H9 (cell line): ENCODE results near the gene MRPS6. TPM values are rescaled to one million over a fixed set of nuclear protein-coding genes. Genes with fewer than 3 reads are reported as not detected.

Experiments
- DNase-seq: peaks from one replicate; pipeline ENCODE4 v3.0.0-alpha.2; 2017
- H2AFZ ChIP-seq: one replicate; pipeline ENCODE4 v1.6.1; 2013; ENCODE audit warnings: mild to moderate bottlenecking, low read length, control low read depth, moderate library complexity
- H2AK5ac ChIP-seq: 2 replicates; pipeline ENCODE4 v1.6.1; 2013; ENCODE audit warnings: low read length, control low read depth, mixed read lengths; ENCODE audit not compliant: insufficient read length
- H2BK120ac ChIP-seq: one replicate; pipeline ENCODE4 v1.6.1; 2013; ENCODE audit warnings: low read depth, mild to moderate bottlenecking, low read length, control low read depth, inconsistent platforms; ENCODE audit not compliant: poor library complexity, severe bottlenecking
- H2BK12ac ChIP-seq: 2 replicates; pipeline ENCODE4 v1.6.1; 2013; ENCODE audit warnings: low read length, control low read depth, mixed read lengths, low read depth; ENCODE audit not compliant: insufficient read length
- H2BK15ac ChIP-seq: 2 replicates; pipeline ENCODE4 v1.6.1; 2013; ENCODE audit warnings: low read depth, low read length, control low read depth
- H2BK20ac ChIP-seq: one replicate; pipeline ENCODE4 v1.6.1; 2013; ENCODE audit warnings: low read depth, mild to moderate bottlenecking, low read length, control low read depth, inconsistent platforms; ENCODE audit not compliant: poor library complexity, severe bottlenecking
- H2BK5ac ChIP-seq: 2 replicates; pipeline ENCODE4 v1.6.1; 2013; ENCODE audit warnings: low read length, control low read depth, mixed read lengths; ENCODE audit not compliant: insufficient read length
- H3K14ac ChIP-seq: 2 replicates; pipeline ENCODE4 v1.6.1; 2013; ENCODE audit warnings: low read length, control low read depth; ENCODE audit not compliant: insufficient read depth
- H3K18ac ChIP-seq: 2 replicates; pipeline ENCODE4 v1.6.1; 2013; ENCODE audit warnings: low read depth, mild to moderate bottlenecking, mixed read lengths, low read length, control low read depth; ENCODE audit not compliant: insufficient read length
- H3K23ac ChIP-seq: 2 replicates; pipeline ENCODE4 v1.6.1; 2013; ENCODE audit warnings: low read length, control low read depth, mixed read lengths, low read depth; ENCODE audit not compliant: insufficient read length
- H3K23me2 ChIP-seq: 2 replicates; pipeline ENCODE4 v1.6.1; 2013; ENCODE audit warnings: low read depth, mild to moderate bottlenecking, mixed read lengths, low read length, control low read depth; ENCODE audit not compliant: insufficient read length, poor library complexity, severe bottlenecking
- H3K27ac ChIP-seq: 2 replicates; pipeline ENCODE4 v1.5.1; 2013; ENCODE audit warnings: low read length, control low read depth, mixed read lengths, low read depth; ENCODE audit not compliant: insufficient read length
- H3K27me3 ChIP-seq: 2 replicates; pipeline ENCODE4 v1.6.1; 2013; ENCODE audit warnings: low read length, control low read depth, inconsistent platforms; ENCODE audit not compliant: insufficient read depth
- H3K4ac ChIP-seq: 2 replicates; pipeline ENCODE4 v1.6.1; 2013; ENCODE audit warnings: low read depth, mild to moderate bottlenecking, control low read depth, inconsistent platforms, low read length, moderate library complexity
- H3K4me1 ChIP-seq: 2 replicates; pipeline ENCODE4 v1.6.1; 2013; ENCODE audit warnings: low read length, control low read depth, inconsistent platforms; ENCODE audit not compliant: insufficient read depth
- H3K4me2 ChIP-seq: 2 replicates; pipeline ENCODE4 v1.6.1; 2013; ENCODE audit warnings: low read length, control low read depth, mixed read lengths; ENCODE audit not compliant: insufficient read length, insufficient read depth
- H3K56ac ChIP-seq: 2 replicates; pipeline ENCODE4 v1.6.1; 2013; ENCODE audit warnings: low read depth, mild to moderate bottlenecking, mixed read lengths, low read length, control low read depth; ENCODE audit not compliant: insufficient read length
- H3K79me1 ChIP-seq: 2 replicates; pipeline ENCODE4 v1.6.1; 2013; ENCODE audit warnings: low read depth, mild to moderate bottlenecking, moderate library complexity, low read length, control low read depth, inconsistent platforms; ENCODE audit not compliant: insufficient read depth, poor library complexity, severe bottlenecking
- H3K79me2 ChIP-seq: 2 replicates; pipeline ENCODE4 v1.6.1; 2013; ENCODE audit warnings: low read length, control low read depth, inconsistent platforms; ENCODE audit not compliant: insufficient read depth
- H3K9ac ChIP-seq: 2 replicates; pipeline ENCODE4 v1.6.1; 2013; ENCODE audit warnings: low read length, control low read depth, mixed read lengths; ENCODE audit not compliant: insufficient read length; ENCODE audit errors: extremely low read depth
- H3K9me3 ChIP-seq: one replicate; pipeline ENCODE4 v1.6.1; 2013; ENCODE audit warnings: low read depth, low read length, inconsistent platforms; ENCODE audit not compliant: control insufficient read depth
- H3T11ph ChIP-seq: one replicate; pipeline ENCODE4 v1.6.1; 2013; ENCODE audit warnings: mild to moderate bottlenecking, low read length, control low read depth, inconsistent platforms
- H4K20me1 ChIP-seq: one replicate; pipeline ENCODE4 v1.6.1; 2013; ENCODE audit not compliant: control insufficient read depth, insufficient read length, insufficient read depth
- H4K5ac ChIP-seq: 2 replicates; pipeline ENCODE4 v1.6.1; 2013; ENCODE audit warnings: low read depth, mild to moderate bottlenecking, mixed read lengths, low read length, control low read depth; ENCODE audit not compliant: insufficient read length
- H4K8ac ChIP-seq: replicated peaks from 2 replicates; pipeline ENCODE4 v1.6.1; 2013; ENCODE audit warnings: low read length, control low read depth, mixed read lengths, low read depth; ENCODE audit not compliant: insufficient read length
- H4K91ac ChIP-seq: 2 replicates; pipeline ENCODE4 v1.6.1; 2013; ENCODE audit warnings: low read depth, mild to moderate bottlenecking, moderate library complexity, mixed read lengths, low read length, control low read depth; ENCODE audit not compliant: insufficient read length
- H3K27ac Mint-ChIP-seq, 3 experiments: 2 replicates in 2 of 3; 3 replicates in 1 of 3; pipeline ENCODE4 v1.8.0; 2020 to 2021; ENCODE audit warnings: mixed read lengths in 3 of 3, mild to moderate bottlenecking in 1 of 3, moderate library complexity in 1 of 3
- H3K27me3 Mint-ChIP-seq: 2 replicates; pipeline ENCODE4 v1.8.0; 2021; ENCODE audit warnings: low read depth, mild to moderate bottlenecking, moderate library complexity, mixed read lengths
- H3K36me3 Mint-ChIP-seq, 3 experiments: 2 replicates in 2 of 3; 3 replicates in 1 of 3; pipeline ENCODE4 v1.8.0; 2020 to 2021; ENCODE audit warnings: low read depth in 3 of 3, mixed read lengths in 3 of 3; ENCODE audit not compliant: insufficient read depth in 1 of 3
- H3K4me1 Mint-ChIP-seq, 2 experiments: 2 replicates each; pipeline ENCODE4 v1.8.0; 2020; ENCODE audit warnings: mixed read lengths in 2 of 2
- H3K4me3 Mint-ChIP-seq, 2 experiments: 2 replicates in 1 of 2; 3 replicates in 1 of 2; pipeline ENCODE4 v1.8.0; 2020 to 2021; ENCODE audit warnings: mild to moderate bottlenecking in 2 of 2, mixed read lengths in 2 of 2, moderate library complexity in 1 of 2
- H3K9me3 Mint-ChIP-seq, 2 experiments: 2 replicates in 1 of 2; 3 replicates in 1 of 2; pipeline ENCODE4 v1.8.0; 2020; ENCODE audit warnings: mild to moderate bottlenecking in 2 of 2, mixed read lengths in 2 of 2, moderate library complexity in 1 of 2
- WGBS: extraction: QIAGEN DNeasy Blood & Tissue Kit; methylation state at CpG from one replicate; pipeline ENCODE4 v1.1.7; 2013; ENCODE audit warnings: missing lambda C conversion rate, low lambda C conversion rate, mixed read lengths; ENCODE audit not compliant: insufficient read length; ENCODE audit errors: extremely low coverage; 5-methylcytosine and 5-hydroxymethylcytosine counted together
- total RNA-seq: library from RNA; stranded (reverse); gene quantifications from 2 replicates; pipeline ENCODE4 v1.2.1, GENCODE V29; 2021
- TF ChIP-seq, protein P1 (sequence below): fragments of 200-600 bp; sonication (generic); conservative IDR thresholded peaks from 3 replicates; pipeline ENCODE4 v1.8.0; 2021; ENCODE audit warnings: antibody characterized with exemption, mild to moderate bottlenecking

The MRPS6 gene
- total RNA-seq, 1 experiment from 2014 or later = 83.2 TPM

DNA sequence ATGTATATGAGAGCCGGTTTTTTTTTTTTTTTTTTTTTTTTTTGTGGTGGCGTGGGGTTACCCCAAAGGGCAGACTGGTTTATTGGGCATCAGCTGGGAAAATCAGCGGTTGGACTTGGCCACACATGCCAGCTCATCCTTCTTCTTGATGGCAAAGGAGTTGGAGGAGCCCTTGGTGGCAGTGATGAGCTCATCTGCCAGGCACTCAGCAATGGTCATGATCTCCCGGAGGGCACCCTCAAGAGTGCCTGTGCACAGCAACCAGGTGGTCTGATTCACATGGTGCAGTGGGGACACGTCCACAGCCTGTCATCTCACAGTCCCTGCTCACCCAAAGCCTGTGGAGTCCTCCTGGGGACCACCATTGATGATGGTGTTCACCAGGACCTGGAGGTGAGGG lies 62.0 kb downstream of the MRPS6 start:
- no peak overlapping the region for H3K27ac ChIP-seq

More for the DNA sequence above, 62.0 kb downstream of the MRPS6 start:
- Histone ChIP-seq H3K14ac (no peak overlapping the region), H3K9ac (no peak overlapping the region), H3K4me2 (no peak overlapping the region), H3K23me2 (no peaks in the 10 kb centered on the region), H2AFZ (no peak overlapping the region), H3K23ac (no peak overlapping the region), H3K9me3 (no peaks in the 10 kb centered on the region), H3K56ac (no peak overlapping the region), H4K20me1 (no peaks in the 10 kb centered on the region), H3K4me1 (peaks cover 22% of the 10 kb centered on the region), H2BK12ac (no peak overlapping the region), H2BK15ac (no peak overlapping the region), H2BK120ac (no peak overlapping the region), H3K79me1 (peaks cover 5% of the 10 kb centered on the region), H4K8ac (no peak overlapping the region), H3T11ph (no peak overlapping the region), H2BK20ac (no peak overlapping the region), H3K4ac (no peak overlapping the region), H3K27me3 (no peaks in the 10 kb centered on the region), H3K79me2 (peaks cover 13% of the 10 kb centered on the region; the same call in 1 of the 2 replicates), H3K18ac (no peak overlapping the region), H2AK5ac (no peak overlapping the region), H4K91ac (no peak overlapping the region), H2BK5ac (no peak overlapping the region), H4K5ac (no peak overlapping the region)
- WGBS = no CpG with 5 or more reads among the region's 5 CpGs
- H3K36me3 Mint-ChIP-seq = peaks cover 49 to 63% (median 56%) of the 10 kb centered on the region in 3 experiments
- TF ChIP-seq, protein P1, sequence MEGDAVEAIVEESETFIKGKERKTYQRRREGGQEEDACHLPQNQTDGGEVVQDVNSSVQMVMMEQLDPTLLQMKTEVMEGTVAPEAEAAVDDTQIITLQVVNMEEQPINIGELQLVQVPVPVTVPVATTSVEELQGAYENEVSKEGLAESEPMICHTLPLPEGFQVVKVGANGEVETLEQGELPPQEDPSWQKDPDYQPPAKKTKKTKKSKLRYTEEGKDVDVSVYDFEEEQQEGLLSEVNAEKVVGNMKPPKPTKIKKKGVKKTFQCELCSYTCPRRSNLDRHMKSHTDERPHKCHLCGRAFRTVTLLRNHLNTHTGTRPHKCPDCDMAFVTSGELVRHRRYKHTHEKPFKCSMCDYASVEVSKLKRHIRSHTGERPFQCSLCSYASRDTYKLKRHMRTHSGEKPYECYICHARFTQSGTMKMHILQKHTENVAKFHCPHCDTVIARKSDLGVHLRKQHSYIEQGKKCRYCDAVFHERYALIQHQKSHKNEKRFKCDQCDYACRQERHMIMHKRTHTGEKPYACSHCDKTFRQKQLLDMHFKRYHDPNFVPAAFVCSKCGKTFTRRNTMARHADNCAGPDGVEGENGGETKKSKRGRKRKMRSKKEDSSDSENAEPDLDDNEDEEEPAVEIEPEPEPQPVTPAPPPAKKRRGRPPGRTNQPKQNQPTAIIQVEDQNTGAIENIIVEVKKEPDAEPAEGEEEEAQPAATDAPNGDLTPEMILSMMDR = no peak
- H3K4me3 Mint-ChIP-seq = no peak overlapping the region
- peaks cover 7 to 18% of the 10 kb centered on the region in 2 experiments for H3K9me3 Mint-ChIP-seq
- H3K27me3 Mint-ChIP-seq = no peaks in the 10 kb centered on the region
- no peak overlapping the region for H3K27ac Mint-ChIP-seq
- H3K4me1 Mint-ChIP-seq = peaks cover 32 to 35% of the 10 kb centered on the region in 2 experiments
- DNase-seq = no peak
